GM12878 (cell line): Measurements from ENCODE around the gene PBLD. TPM values are rescaled to one million over a fixed set of nuclear protein-coding genes. Genes with fewer than 3 reads are reported as not detected.

Experiments
- ATAC-seq: fragments of 200-7000 bp; cut with Tn5 transposase; 3 replicates; pipeline ENCODE4 v1.9.1; 2020; ENCODE audit warnings: mild to moderate bottlenecking, moderate library complexity
- BruUV-seq: library from RNA; stranded (reverse); fragments of 400-500 nt; replicated peaks from 2 replicates; lab custom pipeline; 2021; lab: Mats Ljungman, UMichigan
- CTCF ChIA-PET: fragments of 300-600 bp; sonication (Branson Sonifier 250); formaldehyde crosslinking; extraction: SDS; loops from one replicate; lab custom pipeline; 2021; ENCODE audit warnings: inconsistent platforms; lab: Yijun Ruan, JAX
- POLR2A ChIA-PET: fragments of 350-600 bp; formaldehyde crosslinking; extraction: SDS; loops from one replicate; lab custom pipeline; 2021; ENCODE audit warnings: inconsistent platforms; lab: Charles Lee
- RAD21 ChIA-PET: fragments of 300-600 bp; sonication (Branson Sonifier 250); formaldehyde crosslinking; loops from one replicate; lab custom pipeline; 2023; ENCODE audit warnings: antibody characterized with exemption; ENCODE audit not compliant: unreplicated experiment; lab: Charles Lee
- SMC1A ChIA-PET: fragments of 300-600 bp; sonication (Branson Sonifier 250); formaldehyde crosslinking; loops from one replicate; lab custom pipeline; 2023; ENCODE audit not compliant: unreplicated experiment, uncharacterized antibody; lab: Charles Lee
- DNase-seq: peaks from one replicate; pipeline ENCODE4 v3.0.0-alpha.2; 2011; ENCODE audit warnings: low read depth, low spot score
- FAIRE-seq: peaks from 3 replicates; lab custom pipeline; 2011; peaks lifted over from hg19 to GRCh38; lab: Jason Lieb, UNC
- H2AFZ ChIP-seq: 2 replicates; pipeline ENCODE4 v1.6.0; 2011; ENCODE audit warnings: low read depth, low read length, control low read depth; ENCODE audit not compliant: control insufficient read depth
- H3K27ac ChIP-seq: 2 replicates; pipeline ENCODE4 v1.5.1; 2011; ENCODE audit warnings: control low read depth; ENCODE audit not compliant: control insufficient read depth, insufficient read depth
- H3K27me3 ChIP-seq, 2 experiments: replicated peaks in 1 of 2; 2 replicates each; pipeline versions ENCODE4 v1.6.0 to v1.6.1; 2011; ENCODE audit warnings: low read length in 1 of 2; ENCODE audit not compliant: control insufficient read depth in 2 of 2, insufficient read depth in 2 of 2
- H3K36me3 ChIP-seq, 2 experiments: 2 replicates each; pipeline ENCODE4 v1.5.1; 2011; ENCODE audit warnings: low read length in 1 of 2; ENCODE audit not compliant: control insufficient read depth in 2 of 2, insufficient read depth in 2 of 2
- H3K4me1 ChIP-seq: 2 replicates; pipeline ENCODE4 v1.6.1; 2011; ENCODE audit warnings: mild to moderate bottlenecking, low read length, moderate library complexity, mixed read lengths; ENCODE audit not compliant: control insufficient read depth, insufficient read depth
- H3K4me2 ChIP-seq: 2 replicates; pipeline ENCODE4 v1.6.0; 2011; ENCODE audit warnings: control low read depth; ENCODE audit not compliant: control insufficient read depth, insufficient read depth
- H3K4me3 ChIP-seq: fragments of 200-600 bp; sonication (generic); 2 replicates; pipeline ENCODE4 v1.5.1; 2016
- H3K79me2 ChIP-seq: 2 replicates; pipeline ENCODE4 v1.6.0; 2011; ENCODE audit warnings: low read length; ENCODE audit not compliant: control insufficient read depth, insufficient read depth
- H3K9ac ChIP-seq: 2 replicates; pipeline ENCODE4 v1.8.0; 2011; ENCODE audit warnings: low read length, control low read depth, mixed read lengths; ENCODE audit not compliant: control insufficient read depth, insufficient read depth
- H3K9me3 ChIP-seq: replicated peaks from 3 replicates; pipeline ENCODE4 v1.5.1; 2011; ENCODE audit warnings: mild to moderate bottlenecking, low read length; ENCODE audit not compliant: control insufficient read depth, insufficient read depth
- H4K20me1 ChIP-seq: 2 replicates; pipeline ENCODE4 v1.6.0; 2011; ENCODE audit not compliant: control insufficient read depth, insufficient read depth
- BMI1 ChIP-seq: fragments of 450-650 bp; IDR thresholded peaks from 2 replicates; pipeline ENCODE4 v1.6.1; 2016; ENCODE audit warnings: mild to moderate bottlenecking, moderate library complexity, borderline replicate concordance
- EP300 ChIP-seq, 2 experiments: fragments of 150-350 bp in 1 of 2; IDR thresholded peaks; 2 replicates each; pipeline ENCODE4 v1.6.1; 2011 to 2012; ENCODE audit warnings: low read depth in 2 of 2, low read length in 2 of 2, borderline replicate concordance in 1 of 2, improper control_type of control experiment in 1 of 2, inconsistent platforms in 1 of 2; ENCODE audit not compliant: control insufficient read depth in 1 of 2
- FOS ChIP-seq: IDR thresholded peaks from 3 replicates; pipeline ENCODE4 v1.6.1; 2011; ENCODE audit warnings: borderline replicate concordance; ENCODE audit not compliant: insufficient read length; ENCODE audit errors: extremely low read depth
- GABPA ChIP-seq: IDR thresholded peaks from 2 replicates; pipeline ENCODE4 v1.6.1; 2014; ENCODE audit warnings: antibody characterized with exemption, low read depth, mild to moderate bottlenecking, inconsistent platforms
- HDAC6 ChIP-seq: fragments of 200-600 bp; sonication (generic); IDR thresholded peaks from one replicate; pipeline ENCODE4 v1.8.0; 2017; ENCODE audit warnings: antibody characterized with exemption; ENCODE audit not compliant: unreplicated experiment
- HSF1 ChIP-seq: fragments of 150-350 bp; IDR thresholded peaks from 2 replicates; pipeline ENCODE4 v1.6.1; 2014; ENCODE audit warnings: mild to moderate bottlenecking, low read depth, low read length
- KDM1A ChIP-seq: fragments of 200-600 bp; sonication (generic); IDR thresholded peaks from 2 replicates; pipeline ENCODE4 v1.6.1; 2016; ENCODE audit warnings: borderline replicate concordance
- MTA3 ChIP-seq: IDR thresholded peaks from 2 replicates; pipeline ENCODE4 v1.6.1; 2012; ENCODE audit warnings: low read length, inconsistent platforms, borderline replicate concordance
- NFXL1 ChIP-seq: fragments of 450-650 bp; IDR thresholded peaks from 2 replicates; pipeline ENCODE4 v1.6.1; 2017; ENCODE audit warnings: antibody characterized with exemption, mild to moderate bottlenecking, borderline replicate concordance
- NFYA ChIP-seq: IDR thresholded peaks from 2 replicates; pipeline ENCODE4 v1.6.1; 2011; ENCODE audit warnings: low read depth, mild to moderate bottlenecking, low read length, improper control_type of control experiment, borderline replicate concordance
- PKNOX1 ChIP-seq: fragments of 450-650 bp; IDR thresholded peaks from 2 replicates; pipeline ENCODE4 v1.6.1; 2016; ENCODE audit warnings: mild to moderate bottlenecking
- POLR2AphosphoS5 ChIP-seq: IDR thresholded peaks from 2 replicates; pipeline ENCODE4 v1.6.1; 2011; ENCODE audit warnings: mild to moderate bottlenecking, low read length, inconsistent platforms
- RFX5 ChIP-seq: IDR thresholded peaks from 2 replicates; pipeline ENCODE4 v1.6.1; 2011; ENCODE audit warnings: low read depth, low read length, improper control_type of control experiment
- SKIL ChIP-seq: fragments of 450-650 bp; IDR thresholded peaks from 2 replicates; pipeline ENCODE4 v1.6.1; 2017; ENCODE audit warnings: mild to moderate bottlenecking, low read depth, inconsistent platforms; ENCODE audit not compliant: poor library complexity, severe bottlenecking
- WRNIP1 ChIP-seq: IDR thresholded peaks from 2 replicates; pipeline ENCODE4 v1.6.1; 2011; ENCODE audit warnings: low read depth, low read length, improper control_type of control experiment, borderline replicate concordance
- ZBTB11 ChIP-seq: fragments of 450-650 bp; formaldehyde crosslinking; IDR thresholded peaks from 2 replicates; pipeline ENCODE4 v1.5.0; 2022; ENCODE audit warnings: mild to moderate bottlenecking, missing genetic modification characterization
- ZNF207 ChIP-seq: fragments of 450-650 bp; IDR thresholded peaks from 2 replicates; pipeline ENCODE4 v1.6.1; 2014; ENCODE audit warnings: antibody characterized with exemption, mild to moderate bottlenecking, borderline replicate concordance
- WGBS: methylation state at CpG from one replicate; pipeline ENCODE4 v1.1.6; 2016; ENCODE audit warnings: low lambda C conversion rate; ENCODE audit not compliant: insufficient replicate concordance, insufficient coverage; ENCODE audit errors: missing lambda C conversion rate; 5-methylcytosine and 5-hydroxymethylcytosine counted together
- in situ Hi-C: fragments of 300-500 bp; cut with MboI; formaldehyde crosslinking; loops from 9 replicates; pipeline ENCODE4 v1.14.3; 2018; ENCODE audit warnings: mixed read lengths
- intact Hi-C: fragments of 100-400 bp; cut with micrococcal nuclease; formaldehyde crosslinking; loops from one replicate; pipeline ENCODE4 v1.14.2; 2022; ENCODE audit not compliant: unreplicated experiment
- polyA plus RNA-seq, 11 experiments: library from polyadenylated mRNA; depleted of rRNA in 4 of 11; unstranded in 6 of 11; stranded (reverse) in 5 of 11; fragments of >200 nt; fragmentation: Nextera tagmentation in 4 of 11; fragmentation: Illumina TruSeq in 1 of 11; extraction: Ambion mirVana in 4 of 11; extraction: Trizol in 1 of 11; gene quantifications; 1 replicate in 1 of 11; 2 replicates in 10 of 11; pipeline versions ENCODE4 v1.2.1 to v1.2.3, GENCODE V29; 2011 to 2016; ENCODE audit warnings: inconsistent platforms in 2 of 11, missing spikeins in 2 of 11, low read depth in 1 of 11
- total RNA-seq, 4 experiments: library from RNA; depleted of rRNA in 3 of 4; stranded (reverse); fragments of >200 nt in 3 of 4; fragmentation: Illumina TruSeq in 1 of 4; extraction: Trizol in 1 of 4; gene quantifications; 2 replicates each; pipeline versions ENCODE4 v1.2.1 to v1.2.3, GENCODE V29; 2013 to 2021

The PBLD gene
- total and polyA plus RNA-seq, 10 of the 15 experiments (the other 5 are each of a cell fraction or from before 2014, with no cell fraction given), result 0.68 to 2.8 (median 1.7) TPM

GRCh38 chr10:68235111-68235510 is 97.6 kb downstream of the PBLD start:
- in situ Hi-C loops, result no loop called here
- no peak for TF ChIP-seq SKIL
- no peak for TF ChIP-seq GABPA
- no peak for TF ChIP-seq MTA3
- no peak for TF ChIP-seq EP300 (IDR thresholded peaks at IDR 0.05; ENCODE audit: borderline replicate concordance in 1 of 2, control insufficient read depth in 1 of 2, low read depth in 2 of 2, low read length in 2 of 2)
- no peak for TF ChIP-seq POLR2AphosphoS5
- no peak for TF ChIP-seq HDAC6
- TF ChIP-seq FOS, result no peak
- no peak for TF ChIP-seq ZBTB11 (CRISPR knock-in tag)
- TF ChIP-seq BMI1, result no peak
- no peak for TF ChIP-seq ZNF207
- no peak for TF ChIP-seq WRNIP1
- TF ChIP-seq RFX5, result no peak
- TF ChIP-seq PKNOX1, result no peak
- TF ChIP-seq NFYA, result no peak
- no peak for TF ChIP-seq NFXL1
- TF ChIP-seq KDM1A, result no peak
- TF ChIP-seq HSF1, result no peak

More at GRCh38 chr10:68235111-68235510, 97.6 kb downstream of the PBLD start:
- Histone ChIP-seq H3K9ac (no peak overlapping the region), H3K27me3 (peaks cover 0 to 4% of the 10 kb centered on the region in 2 experiments; a peak in 3 of 4 replicates), H3K79me2 (no peaks in the 10 kb centered on the region), H3K27ac (no peak overlapping the region), H3K4me2 (no peak overlapping the region), H3K36me3 (no peaks in the 10 kb centered on the region), H3K4me1 (peaks cover 5% of the 10 kb centered on the region; the same call in 1 of the 2 replicates), H3K9me3 (no peaks in the 10 kb centered on the region), H2AFZ (no peak overlapping the region), H4K20me1 (no peaks in the 10 kb centered on the region), H3K4me3 (no peak overlapping the region)
- CTCF ChIA-PET, result no interaction called here
- FAIRE-seq (no peak), DNase-seq (no peak), ATAC-seq (no peak)
- RAD21 ChIA-PET, result no interaction called here
- intact Hi-C loops, result no loop called here
- WGBS, result 42% methylated on average over 2 of the region's 2 CpGs
- SMC1A ChIA-PET, result interaction anchor here (1.0 kb wide), 1 partner anchor 14 kb away, joined by 3 read pairs; no protein-coding TSS in a partner anchor
- BruUV-seq, result no TSS peak
- POLR2A ChIA-PET, result interaction anchor here (0.6 kb wide), 1 partner anchor 95 kb away, joined by 4 read pairs; no protein-coding TSS in a partner anchor
